ENCODE results near the gene B3GAT1. TPM values are rescaled to one million over a fixed set of nuclear protein-coding genes. Genes with fewer than 3 reads are reported as not detected.

Gene B3GAT1
- total RNA-seq, 1 experiment from 2014 or later, result 0.10 TPM

- Histone ChIP-seq H3K36me3 (ENCODE audit: control insufficient read depth, insufficient read depth, low read length) (no peaks in the 10 kb centered on the region), H3K9me3 (ENCODE audit: control insufficient read depth, insufficient read depth, low read depth, low read length) (no peaks in the 10 kb centered on the region), H3K4me3 (ENCODE audit: low read depth in 2 of 2, low read length in 2 of 2) (no peak overlapping the region), H3K27ac (ENCODE audit: low read length) (no peak overlapping the region), H3K4me1 (ENCODE audit: control insufficient read depth, insufficient read depth, low read length) (0 out of 2 replicates have a peak, but pooled peaks cover 4% of the 10 kb centered on the region), H3K27me3 (ENCODE audit: control insufficient read depth, insufficient read depth, low read length) (no peaks in the 10 kb centered on the region)
- DNase-seq (ENCODE audit: low read depth, low spot score) (no peak), ATAC-seq (no peak)
- CTCF ChIA-PET, result no interaction called here
- POLR2A ChIA-PET, result no interaction called here
- BruUV-seq (replicated peaks), result no TSS peak
- intact Hi-C loops (cut with micrococcal nuclease; ENCODE audit: unreplicated experiment), result loop anchor here (5.0 kb wide), 2 partner anchors 214 to 504 kb away; no protein-coding TSS in a partner anchor
- in situ Hi-C loops (cut with HindIII; ENCODE audit: low pct_unique_long_range_greater_than_20kb, low sequenced_read_pairs), result no loop called here
- TF ChIP-seq REST (IDR thresholded peaks at IDR 0.05; ENCODE audit: insufficient read depth in 1 of 2, low read depth in 2 of 2, low read length in 1 of 2) (no peak), POLR2AphosphoS5 (IDR thresholded peaks at IDR 0.05; ENCODE audit: low read depth, low read length) (no peak), SIN3A (IDR thresholded peaks at IDR 0.05; ENCODE audit: borderline replicate concordance, insufficient read depth, low read depth, low read length) (no peak), CTCF (IDR thresholded peaks at IDR 0.05) (no peak), TCF7L2 (IDR thresholded peaks at IDR 0.05; ENCODE audit: low read depth, low read length) (no peak)
Measured at GRCh38 chr11:134363592-134363991, 48.5 kb downstream of the B3GAT1 start.

- in situ Hi-C loops (cut with HindIII; ENCODE audit: low pct_unique_long_range_greater_than_20kb, low sequenced_read_pairs) (no loop called here), intact Hi-C loops (cut with micrococcal nuclease; ENCODE audit: unreplicated experiment) (loop anchor here (5.0 kb wide), 2 partner anchors 214 to 504 kb away; no protein-coding TSS in a partner anchor)
- TF ChIP-seq POLR2AphosphoS5 (IDR thresholded peaks at IDR 0.05; ENCODE audit: low read depth, low read length) (no peak), SIN3A (IDR thresholded peaks at IDR 0.05; ENCODE audit: borderline replicate concordance, insufficient read depth, low read depth, low read length) (no peak), REST (IDR thresholded peaks at IDR 0.05; ENCODE audit: insufficient read depth in 1 of 2, low read depth in 2 of 2, low read length in 1 of 2) (no peak), TCF7L2 (IDR thresholded peaks at IDR 0.05; ENCODE audit: low read depth, low read length) (no peak), CTCF (IDR thresholded peaks at IDR 0.05) (no peak)
- BruUV-seq (replicated peaks), result no TSS peak
- H3K27ac ChIP-seq (ENCODE audit: low read length), result no peak overlapping the region
- DNase-seq (ENCODE audit: low read depth, low spot score), result no peak
- ChIA-PET CTCF (no interaction called here), POLR2A (no interaction called here)
- H3K9me3 ChIP-seq (ENCODE audit: control insufficient read depth, insufficient read depth, low read depth, low read length), result no peaks in the 10 kb centered on the region
- no peak overlapping the region for H3K4me3 ChIP-seq (ENCODE audit: low read depth in 2 of 2, low read length in 2 of 2)
- H3K4me1 ChIP-seq (ENCODE audit: control insufficient read depth, insufficient read depth, low read length), result 0 out of 2 replicates have a peak, but pooled peaks cover 4% of the 10 kb centered on the region
- no peaks in the 10 kb centered on the region for H3K27me3 ChIP-seq (ENCODE audit: control insufficient read depth, insufficient read depth, low read length)
- ATAC-seq, result no peak
- H3K36me3 ChIP-seq (ENCODE audit: control insufficient read depth, insufficient read depth, low read length), result no peaks in the 10 kb centered on the region
Measured at GRCh38 chr11:134363161-134363560, 48.9 kb downstream of the B3GAT1 start.
